Measurements from ENCODE around the gene UCKL1.
"Not testable (repeated sequence)": the region's sequence is repeated elsewhere in the genome, so short reads cannot be mapped to it uniquely, and the experiment has no call there.

Gene UCKL1

GRCh38 chr20:63942969-63943807 lies 13.0 kb downstream of the UCKL1 start:
- no peak for FAIRE-seq

DNA sequence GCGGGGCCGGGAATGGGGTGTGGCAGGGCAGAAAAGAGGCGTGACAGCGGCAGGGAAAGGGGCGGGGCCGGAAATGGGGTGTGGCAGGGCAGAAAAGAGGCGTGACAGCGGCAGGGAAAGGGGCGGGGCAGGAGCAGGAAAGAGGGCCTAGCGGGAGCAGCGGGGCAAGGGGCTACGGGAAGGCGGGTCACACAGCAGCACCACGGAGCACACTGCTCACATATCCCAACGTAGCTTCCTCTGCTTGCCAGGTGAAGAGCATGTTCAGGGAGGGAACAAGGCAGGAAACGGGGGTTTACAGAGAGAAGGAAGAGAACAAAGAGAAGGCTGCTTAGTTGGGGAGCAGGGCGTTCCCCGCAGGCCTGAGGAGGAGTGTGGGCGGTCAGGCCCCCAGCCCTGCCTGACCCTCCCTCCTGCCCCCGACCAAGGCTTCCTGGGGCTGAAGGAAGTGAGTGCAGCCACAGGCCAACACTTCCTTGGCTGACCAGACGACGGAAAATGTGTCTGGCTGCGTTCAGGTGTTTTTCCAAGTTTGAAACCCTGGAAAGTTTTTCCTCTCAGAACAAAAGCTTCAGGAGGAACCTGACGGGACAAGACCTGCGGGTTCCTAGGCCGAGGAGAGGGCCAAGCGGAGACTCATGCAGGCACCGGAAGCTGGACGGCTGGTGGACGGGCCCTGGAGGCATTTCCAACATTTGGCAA lies 13.8 kb downstream of the UCKL1 start:
- FAIRE-seq: no peak

DNA sequence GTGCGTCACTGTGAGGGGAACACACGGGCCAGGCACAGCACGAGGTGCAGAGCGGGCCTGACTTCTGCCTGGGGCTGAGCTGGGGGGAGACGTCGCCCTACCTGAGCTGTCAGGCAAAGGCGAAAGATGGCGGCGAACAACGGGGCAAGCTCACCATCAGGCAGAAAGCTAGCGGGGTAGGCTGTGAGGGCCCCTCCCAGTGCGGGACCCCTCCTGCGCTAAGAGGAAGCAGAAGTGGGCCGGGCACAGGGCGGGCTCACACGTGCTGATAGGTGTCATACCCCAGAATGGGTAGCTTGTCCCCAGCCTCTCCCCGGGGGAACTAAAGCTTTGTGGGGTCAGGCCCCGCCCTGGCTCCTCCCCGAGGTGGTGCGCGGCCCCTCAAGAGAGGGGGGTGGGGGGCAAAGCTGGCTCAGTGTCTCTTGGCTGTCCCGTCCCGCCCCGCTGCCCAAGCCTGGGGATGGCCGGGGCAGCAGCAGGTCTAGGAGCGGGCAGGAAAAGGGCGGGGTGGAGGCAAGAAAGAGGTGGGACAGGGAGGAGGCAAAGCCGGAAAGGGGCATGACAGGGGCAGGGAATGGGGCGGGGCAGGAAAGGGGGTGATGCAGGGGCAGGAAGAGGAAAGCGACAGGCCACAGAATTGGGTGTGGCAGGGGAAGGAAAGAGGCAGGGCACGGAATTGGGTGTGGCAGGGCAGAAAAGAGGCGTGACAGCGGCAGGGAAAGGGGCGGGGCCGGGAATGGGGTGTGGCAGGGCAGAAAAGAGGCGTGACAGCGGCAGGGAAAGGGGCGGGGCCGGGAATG lies 14.7 kb downstream of the UCKL1 start:
- no peak for FAIRE-seq

DNA sequence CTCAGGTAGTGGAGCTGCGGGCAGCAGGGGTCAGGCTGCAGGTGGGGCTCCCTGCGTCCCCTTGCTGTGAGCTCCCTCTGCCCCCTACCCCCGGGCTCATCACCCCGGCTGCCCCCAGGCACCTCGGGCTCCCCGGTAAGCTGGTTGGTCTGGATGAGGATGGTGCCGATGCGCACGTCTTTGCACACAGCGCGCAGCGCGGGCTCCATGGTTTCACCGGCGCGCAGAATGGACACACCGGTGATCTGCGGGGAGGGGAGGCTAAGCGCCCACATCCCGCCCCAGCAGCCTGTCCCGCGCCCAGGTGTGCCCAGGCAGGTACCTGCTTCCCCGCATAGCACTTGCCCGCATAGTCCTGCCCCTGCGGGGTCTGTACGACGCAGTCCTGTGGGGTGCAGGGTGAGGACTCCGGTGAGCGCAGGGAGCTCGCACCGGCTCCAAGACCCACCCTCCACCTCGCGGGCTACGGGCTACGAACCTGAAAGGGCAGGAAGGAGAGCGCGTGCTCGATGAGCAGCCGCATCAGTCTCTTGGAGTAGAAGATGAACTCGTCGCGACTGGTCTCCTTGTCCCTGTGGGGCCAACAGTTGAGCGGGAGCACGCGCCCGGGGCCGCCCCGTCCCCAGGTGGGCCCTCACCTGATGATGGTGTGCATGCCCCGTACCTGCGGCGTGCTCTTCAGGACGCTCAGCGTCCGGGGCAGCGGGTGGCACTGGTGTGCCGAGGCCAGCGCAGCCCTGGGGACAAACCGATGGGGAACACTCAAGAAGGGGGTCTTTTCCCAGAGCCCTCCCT lies 15.5 kb downstream of the UCKL1 start:
- no peak for FAIRE-seq

GRCh38 chr20:63940071-63940471 lies 16.1 kb downstream of the UCKL1 start:
- FAIRE-seq: no peak

DNA sequence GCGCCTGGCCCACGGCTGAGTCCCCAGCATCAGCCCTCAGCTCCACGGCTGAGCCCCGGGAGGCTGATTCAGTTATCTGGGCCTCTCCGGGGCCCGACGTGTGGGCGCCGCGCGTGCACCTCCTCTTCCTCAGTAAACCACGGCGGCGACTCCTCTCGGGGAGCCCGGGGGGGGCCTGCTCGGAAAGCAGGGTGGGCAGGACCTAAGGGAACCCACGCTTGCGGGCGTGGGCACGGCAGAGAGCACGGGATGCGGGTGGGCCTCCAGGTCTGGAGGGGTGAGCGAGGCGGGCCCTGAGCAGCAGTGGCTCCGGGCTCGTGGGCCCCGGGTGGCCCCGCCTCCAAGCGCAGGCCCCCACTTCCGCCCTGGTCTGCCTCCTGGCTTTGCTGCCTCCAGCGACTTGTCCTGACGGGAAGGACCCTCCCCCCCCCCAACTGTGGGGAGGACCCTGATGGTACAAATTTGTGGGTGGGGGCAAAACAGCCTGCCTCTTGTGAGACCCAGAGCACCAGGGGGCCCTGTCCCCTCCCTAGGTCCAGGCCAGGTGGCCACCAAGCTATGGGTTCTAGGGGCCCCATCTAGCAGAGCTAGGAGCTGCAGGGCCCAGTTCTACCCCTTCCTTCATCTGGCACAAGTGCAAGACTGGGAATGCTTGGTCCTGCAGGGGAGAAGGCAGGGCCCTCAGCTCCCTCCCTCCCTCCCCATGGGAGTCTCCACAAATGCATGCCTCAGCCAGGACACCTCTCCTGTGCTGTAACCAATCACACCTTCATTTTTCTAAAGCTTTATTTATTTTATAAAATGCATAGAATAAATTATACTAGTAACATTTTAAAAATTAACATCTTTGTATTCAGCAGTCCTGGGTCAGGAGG lies 16.9 kb downstream of the UCKL1 start:
- no peak for FAIRE-seq

DNA sequence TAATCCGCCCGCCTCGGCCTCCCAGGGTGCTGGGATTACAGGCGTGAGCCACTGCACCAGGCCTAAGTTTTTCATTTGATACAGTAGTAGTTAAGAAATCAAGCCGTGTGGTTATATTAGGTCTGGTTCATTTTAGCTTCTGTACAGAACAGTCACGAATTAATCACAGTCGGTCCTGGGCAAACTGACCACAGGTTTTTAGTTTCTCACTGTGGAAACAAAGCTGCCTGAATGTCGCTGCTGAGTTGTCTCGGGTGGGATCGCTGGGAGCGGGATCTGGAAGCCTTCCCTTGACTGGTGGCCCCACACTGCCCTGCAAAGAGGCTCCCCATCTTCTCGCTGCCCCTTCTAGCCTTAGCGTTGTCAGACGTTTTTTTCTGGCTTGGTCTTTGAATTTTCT lies 18.6 kb downstream of the UCKL1 start:
- no peak for FAIRE-seq

- FAIRE-seq: no peak
These were observed 20.8 kb downstream of the UCKL1 start for GRCh38 chr20:63935447-63935846.

GRCh38 chr20:63934271-63935068 lies 21.7 kb downstream of the UCKL1 start:
- FAIRE-seq: no peak

GRCh38 chr20:63933646-63934045 lies 22.6 kb downstream of the UCKL1 start:
- FAIRE-seq: no peak

DNA sequence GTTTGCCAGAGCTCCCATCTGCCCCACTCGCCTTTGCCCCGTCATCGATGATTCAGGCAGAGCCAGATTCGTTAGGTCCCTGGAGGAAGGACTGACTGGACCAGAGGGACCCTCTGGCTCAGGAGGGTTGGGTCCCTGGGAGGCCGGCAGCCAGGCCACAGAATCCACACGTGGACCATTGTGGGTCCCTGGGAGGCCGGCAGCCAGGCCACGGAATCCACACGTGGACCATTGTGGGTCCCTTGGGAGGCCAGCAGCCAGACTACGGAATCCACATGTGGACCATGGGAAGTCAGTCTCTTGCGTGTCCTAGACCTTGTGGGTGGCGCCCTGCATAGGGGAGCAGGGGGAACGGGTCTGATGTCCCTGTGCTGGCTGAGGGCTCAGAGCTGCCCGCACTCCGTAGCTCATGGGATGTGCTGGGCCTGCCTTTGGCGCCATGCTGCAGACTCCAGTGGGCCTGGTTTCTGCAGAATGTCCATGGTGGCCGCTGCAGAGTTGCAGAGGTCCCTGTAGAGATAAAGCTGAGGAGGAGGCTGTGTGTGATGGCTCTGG lies 23.5 kb downstream of the UCKL1 start:
- no peak for FAIRE-seq

- no peak for FAIRE-seq
These were observed 24.5 kb downstream of the UCKL1 start for GRCh38 chr20:63931735-63932134.

DNA sequence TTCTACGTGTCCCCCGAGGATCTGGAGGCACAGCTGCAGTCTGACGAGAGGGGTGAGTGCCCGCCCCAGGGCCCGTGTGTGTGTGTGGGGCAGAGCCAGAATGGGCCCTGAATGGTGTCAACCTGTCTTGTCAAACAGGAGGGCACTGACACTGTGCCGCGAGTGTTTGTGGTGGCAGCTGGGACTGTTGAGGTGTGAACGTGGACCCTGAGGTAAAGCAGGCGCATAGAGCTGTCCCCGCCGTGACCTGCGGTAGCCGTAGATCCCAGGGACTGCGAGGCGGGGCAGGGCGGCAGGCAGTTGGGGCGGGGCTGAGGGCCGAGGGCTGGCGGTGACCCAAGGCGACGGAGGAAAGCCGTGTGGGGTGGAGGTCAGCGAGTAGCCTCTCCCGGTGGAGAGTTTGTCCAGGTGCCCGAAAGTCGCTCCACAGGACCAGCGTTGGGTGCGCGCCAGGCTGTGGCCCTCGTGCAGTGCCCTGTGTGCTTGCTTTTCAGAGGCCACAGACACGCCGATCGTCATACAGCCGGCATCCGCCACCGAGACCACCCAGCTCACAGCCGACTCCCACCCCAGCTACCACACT lies 25.2 kb downstream of the UCKL1 start:
- no peak for FAIRE-seq

GRCh38 chr20:63929473-63929883 lies 26.7 kb downstream of the UCKL1 start:
- not testable (repeated sequence) for FAIRE-seq

GRCh38 chr20:63929071-63929470 lies 27.1 kb downstream of the UCKL1 start:
- no peak for FAIRE-seq

DNA sequence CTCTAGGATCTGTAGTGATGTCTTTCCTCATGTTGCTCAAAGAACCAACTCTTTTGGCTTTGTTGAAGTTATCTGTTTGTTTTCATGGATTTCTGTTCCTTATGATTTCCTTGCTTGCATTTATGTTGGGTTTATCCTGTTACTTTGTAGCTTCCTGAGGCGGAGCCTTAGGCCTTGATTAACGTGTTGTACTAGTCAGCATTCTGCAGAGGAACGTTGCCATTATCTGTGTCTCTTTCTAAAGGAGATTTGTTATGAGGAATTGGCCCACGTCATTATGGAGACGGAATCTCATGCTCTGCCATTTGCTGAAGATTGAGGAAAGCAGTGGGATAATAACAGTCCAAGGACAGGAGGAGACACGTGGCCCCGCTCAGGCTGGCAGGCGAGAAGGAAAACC lies 29.9 kb downstream of the UCKL1 start:
- FAIRE-seq: no peak

DNA sequence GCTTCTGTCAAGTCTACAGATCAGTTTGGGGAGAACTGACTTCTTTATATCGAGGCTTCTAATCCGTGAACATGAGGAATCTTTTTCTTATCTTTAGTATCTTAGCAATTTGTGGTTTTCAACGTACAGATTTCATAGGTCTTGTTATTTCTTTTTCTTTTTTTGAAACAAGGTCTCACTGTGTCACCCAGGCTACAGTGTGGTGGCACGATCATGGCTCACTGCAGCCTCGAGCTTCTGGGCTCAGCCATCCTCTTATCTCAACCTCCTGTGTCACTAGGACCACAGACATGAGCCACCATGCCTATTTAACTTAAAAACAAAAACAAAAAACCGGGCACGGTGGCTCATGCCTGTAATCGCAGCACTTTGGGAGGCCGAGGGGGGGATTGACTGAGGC lies 32.0 kb downstream of the UCKL1 start:
- no peak for FAIRE-seq

GRCh38 chr20:63923651-63924050 lies 32.6 kb downstream of the UCKL1 start:
- no peak for FAIRE-seq

GRCh38 chr20:63920226-63920625 lies 36.0 kb downstream of the UCKL1 start:
- no peak for FAIRE-seq

DNA sequence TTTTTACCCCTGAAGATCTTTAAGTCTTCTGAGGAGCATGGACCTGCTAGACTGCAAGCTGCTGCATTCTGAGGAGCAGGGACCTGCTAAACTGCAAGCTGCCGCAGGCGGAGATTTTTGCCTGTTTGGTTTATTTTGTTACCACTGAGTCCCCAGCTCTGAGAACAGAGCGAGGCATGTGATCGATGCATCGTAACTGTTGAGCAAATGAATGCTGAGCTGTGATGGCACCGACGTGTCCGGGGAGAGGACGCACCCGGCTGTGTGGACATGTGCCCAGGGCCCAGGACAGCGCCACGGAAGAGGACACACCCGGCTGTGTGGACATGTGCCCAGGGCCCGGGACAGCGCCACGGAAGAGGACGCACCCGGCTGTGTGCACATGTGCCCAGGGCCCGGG lies 37.1 kb downstream of the UCKL1 start:
- FAIRE-seq: no peak
